Endodermal cell (in vitro differentiated cells): ENCODE results near the gene NEDD9. TPM values are rescaled to one million over a fixed set of nuclear protein-coding genes. Genes with fewer than 3 reads are reported as not detected.
A peak's percentile ranks its signal among the peaks of the same experiment; 100 is the strongest.

Source experiments
- DNase-seq: peaks from one replicate; pipeline ENCODE4 v3.0.0-alpha.2; 2017
- H3K27ac ChIP-seq: 2 replicates; pipeline ENCODE4 v1.5.1; 2013; ENCODE audit warnings: mild to moderate bottlenecking, low read depth, low read length, moderate library complexity
- H3K27me3 ChIP-seq: 2 replicates; pipeline ENCODE4 v1.6.1; 2013; ENCODE audit warnings: mild to moderate bottlenecking, low read length, moderate library complexity; ENCODE audit not compliant: insufficient read depth, control insufficient read depth, poor library complexity, severe bottlenecking
- H3K36me3 ChIP-seq: 2 replicates; pipeline ENCODE4 v1.7.0; 2013; ENCODE audit warnings: mild to moderate bottlenecking, low read length, moderate library complexity; ENCODE audit not compliant: control insufficient read depth, insufficient read depth
- H3K4me1 ChIP-seq: one replicate; pipeline ENCODE4 v1.7.0; 2013; ENCODE audit warnings: low read length; ENCODE audit not compliant: control insufficient read depth, insufficient read depth
- H3K4me3 ChIP-seq: 2 replicates; pipeline ENCODE4 v1.5.1; 2013; ENCODE audit warnings: mild to moderate bottlenecking, low read length, moderate library complexity
- H3K9ac ChIP-seq: 2 replicates; pipeline ENCODE4 v1.6.1; 2013; ENCODE audit warnings: mild to moderate bottlenecking, low read length, moderate library complexity; ENCODE audit not compliant: poor library complexity, severe bottlenecking; ENCODE audit errors: extremely low read depth
- H3K9me3 ChIP-seq: 2 replicates; pipeline ENCODE4 v1.6.1; 2013; ENCODE audit warnings: mild to moderate bottlenecking, low read length, moderate library complexity; ENCODE audit not compliant: control insufficient read depth
- H3K27ac Mint-ChIP-seq: 2 replicates; pipeline ENCODE4 v1.8.0; 2020; ENCODE audit warnings: mixed read lengths
- H3K27me3 Mint-ChIP-seq: 2 replicates; pipeline ENCODE4 v1.8.0; 2021; ENCODE audit warnings: mild to moderate bottlenecking, mixed read lengths; ENCODE audit not compliant: insufficient read depth
- H3K36me3 Mint-ChIP-seq: 2 replicates; pipeline ENCODE4 v1.8.0; 2020; ENCODE audit warnings: low read depth, mixed read lengths
- H3K4me1 Mint-ChIP-seq: 2 replicates; pipeline ENCODE4 v1.8.0; 2020; ENCODE audit warnings: mixed read lengths
- H3K4me3 Mint-ChIP-seq: 2 replicates; pipeline ENCODE4 v1.8.0; 2020; ENCODE audit warnings: mild to moderate bottlenecking, moderate library complexity, mixed read lengths
- H3K9me3 Mint-ChIP-seq: 2 replicates; pipeline ENCODE4 v1.8.0; 2020; ENCODE audit warnings: mild to moderate bottlenecking, mixed read lengths
- CTCF ChIP-seq: fragments of 200-600 bp; sonication (generic); conservative IDR thresholded peaks from 2 replicates; pipeline ENCODE4 v1.5.0; 2021; ENCODE audit warnings: antibody characterized with exemption, mild to moderate bottlenecking
- WGBS, 2 experiments: methylation state at CpG; one replicate each; pipeline versions ENCODE4 v1.1.5 to v1.1.7; 2013; ENCODE audit warnings: missing lambda C conversion rate in 2 of 2, mixed read lengths in 1 of 2; ENCODE audit not compliant: insufficient coverage in 1 of 2, insufficient read length in 1 of 2; 5-methylcytosine and 5-hydroxymethylcytosine counted together
- total RNA-seq, 2 donors: library from RNA; stranded (reverse); fragmentation: NEBNext Ultra II Directional in 1 of 2; extraction: Animal tissue kit (Norgen Biotek cat#: 25700) in 1 of 2; gene quantifications; 2 replicates in 1 of 2; 3 replicates in 1 of 2; pipeline ENCODE4 v1.2.1, GENCODE V29; 2021

NEDD9 gene
- total RNA-seq, 2 donors from 2014 or later: 1.7 to 7.4 TPM

- H3K36me3 ChIP-seq: peaks cover 46% of the 10 kb centered on the region
- H3K4me1 Mint-ChIP-seq: peaks cover 35% of the 10 kb centered on the region
- whole genome bisulfite sequencing, 2 experiments: 88 to 90% methylated on average over 5 of the region's 5 CpGs
- no peaks in the 10 kb centered on the region for H3K9me3 ChIP-seq
- H3K36me3 Mint-ChIP-seq: peaks cover 5% of the 10 kb centered on the region
- TF ChIP-seq CTCF: no peak
- H3K27ac ChIP-seq: peak overlapping the region; percentile 61
- no peaks in the 10 kb centered on the region for H3K27me3 Mint-ChIP-seq
- no peaks in the 10 kb centered on the region for H3K27me3 ChIP-seq
- H3K4me3 Mint-ChIP-seq: no peak overlapping the region
- H3K27ac Mint-ChIP-seq: no peak overlapping the region
- H3K9ac ChIP-seq: no peak overlapping the region
- H3K4me1 ChIP-seq: no peaks in the 10 kb centered on the region
- no peaks in the 10 kb centered on the region for H3K9me3 Mint-ChIP-seq
- peak; percentile 18 for DNase-seq
- no peak overlapping the region for H3K4me3 ChIP-seq
Measured at GRCh38 chr6:11204794-11205366, 27.6 kb downstream of the NEDD9 start.

GRCh38 chr6:11204005-11204399 lies 28.5 kb downstream of the NEDD9 start:
- H3K27me3 ChIP-seq: no peaks in the 10 kb centered on the region
- H3K9ac ChIP-seq: no peak overlapping the region
- no peaks in the 10 kb centered on the region for H3K4me1 ChIP-seq
- no peak for TF ChIP-seq CTCF
- Mint-ChIP-seq H3K4me1 (peaks cover 28% of the 10 kb centered on the region), H3K27me3 (no peaks in the 10 kb centered on the region), H3K9me3 (no peaks in the 10 kb centered on the region), H3K27ac (no peak overlapping the region), H3K36me3 (peaks cover 7% of the 10 kb centered on the region), H3K4me3 (no peak overlapping the region)
- 96% methylated on average over 4 of the region's 4 CpGs; no CpG with 5 or more reads in 1 of the 2 experiments for WGBS, 2 experiments
- peak overlapping the region; percentile 94 for H3K27ac ChIP-seq
- no peaks in the 10 kb centered on the region for H3K9me3 ChIP-seq
- peak; percentile 24 for DNase-seq
- peaks cover 42% of the 10 kb centered on the region for H3K36me3 ChIP-seq
- H3K4me3 ChIP-seq: no peak overlapping the region

DNA sequence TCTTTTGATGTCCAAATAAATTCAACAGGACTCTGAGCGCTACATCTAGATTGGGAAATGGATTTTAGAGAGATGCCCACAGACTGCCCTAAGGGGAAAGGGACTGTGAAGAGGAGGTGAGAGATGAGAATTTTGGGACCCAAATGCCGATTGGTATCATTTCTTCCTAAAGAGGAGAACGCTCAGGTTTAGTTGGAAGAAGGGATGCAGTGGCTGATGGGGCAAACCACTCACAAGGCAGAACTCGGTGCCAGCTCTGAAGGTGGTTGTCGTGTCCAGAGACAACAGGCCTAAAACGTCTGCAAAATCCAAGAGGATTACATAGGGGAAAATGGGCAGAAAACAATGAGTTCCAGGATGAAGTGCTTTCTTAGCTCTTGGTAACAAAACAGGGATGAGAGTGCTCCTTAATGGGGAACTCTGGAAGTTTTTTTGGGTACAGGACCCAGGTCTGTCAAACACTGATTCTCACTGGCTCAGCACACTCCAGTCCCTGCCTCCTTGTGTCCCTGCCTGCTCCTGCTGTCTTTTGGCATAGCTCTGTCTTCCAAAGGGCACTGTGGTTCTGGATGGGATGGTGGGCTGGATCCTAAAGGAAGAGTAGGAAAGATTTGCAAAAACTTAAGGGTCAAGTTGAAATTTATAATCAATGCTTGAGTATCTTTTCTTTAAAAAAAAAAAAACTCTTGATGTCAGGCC lies 29.0 kb downstream of the NEDD9 start:
- H3K9me3 Mint-ChIP-seq: no peaks in the 10 kb centered on the region
- 91 to 92% methylated on average over 6 of the region's 6 CpGs for WGBS, 2 experiments
- H3K36me3 ChIP-seq: peaks cover 42% of the 10 kb centered on the region
- TF ChIP-seq CTCF: no peak
- peaks cover 2% of the 10 kb centered on the region for H3K27me3 Mint-ChIP-seq
- H3K27me3 ChIP-seq: no peaks in the 10 kb centered on the region
- no peaks in the 10 kb centered on the region for H3K4me1 ChIP-seq
- H3K9me3 ChIP-seq: no peaks in the 10 kb centered on the region
- peak; percentile 43 for DNase-seq
- H3K27ac ChIP-seq: peak overlapping the region; percentile 94
- H3K36me3 Mint-ChIP-seq: peaks cover 11% of the 10 kb centered on the region
- H3K4me1 Mint-ChIP-seq: peaks cover 26% of the 10 kb centered on the region
- H3K27ac Mint-ChIP-seq: peak overlapping the region; percentile 79
- H3K9ac ChIP-seq: no peak overlapping the region
- no peak overlapping the region for H3K4me3 ChIP-seq
- H3K4me3 Mint-ChIP-seq: no peak overlapping the region
